GM18507 (cell line): Measurements from ENCODE around the gene ITGBL1.

Experiments used
- DNase-seq: peaks from one replicate; pipeline ENCODE4 v3.0.0; 2011; ENCODE audit warnings: low read depth; ENCODE audit not compliant: insufficient read length; ENCODE audit errors: extremely low spot score
- FAIRE-seq: peaks from 2 replicates; lab custom pipeline; 2011; peaks lifted over from hg19 to GRCh38; lab: Jason Lieb, UNC

The ITGBL1 gene

GRCh38 chr13:101449790-101450748, 2.4 kb upstream of the ITGBL1 start:
- FAIRE-seq (no peak), DNase-seq (no peak)

DNA sequence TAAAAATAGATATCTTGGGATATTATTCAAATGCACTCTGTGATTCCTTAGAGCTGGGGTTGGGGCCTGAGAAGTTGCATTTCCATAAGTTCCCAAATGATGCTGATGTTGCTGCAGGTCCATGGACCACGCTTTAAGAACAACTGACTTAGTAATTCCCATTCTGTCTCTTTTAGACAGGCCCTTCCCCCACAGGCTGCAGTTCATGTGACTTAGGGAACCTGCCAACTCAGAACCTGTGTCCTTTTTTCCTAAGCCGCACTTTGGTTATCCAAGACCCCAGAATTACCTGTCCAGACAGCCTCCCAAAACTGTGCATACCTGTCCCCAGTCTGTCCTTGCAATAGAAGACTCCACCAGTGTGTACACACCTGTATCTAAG, 1.7 kb upstream of the ITGBL1 start:
- FAIRE-seq: no peak
- no peak for DNase-seq

GRCh38 chr13:101451641-101452040, 834 bp upstream of the ITGBL1 start:
- DNase-seq (no peak), FAIRE-seq (no peak)

- no peak for DNase-seq
- no peak for FAIRE-seq
Observed at GRCh38 chr13:101453784-101454201, 1.3 kb downstream of the ITGBL1 start.

DNA sequence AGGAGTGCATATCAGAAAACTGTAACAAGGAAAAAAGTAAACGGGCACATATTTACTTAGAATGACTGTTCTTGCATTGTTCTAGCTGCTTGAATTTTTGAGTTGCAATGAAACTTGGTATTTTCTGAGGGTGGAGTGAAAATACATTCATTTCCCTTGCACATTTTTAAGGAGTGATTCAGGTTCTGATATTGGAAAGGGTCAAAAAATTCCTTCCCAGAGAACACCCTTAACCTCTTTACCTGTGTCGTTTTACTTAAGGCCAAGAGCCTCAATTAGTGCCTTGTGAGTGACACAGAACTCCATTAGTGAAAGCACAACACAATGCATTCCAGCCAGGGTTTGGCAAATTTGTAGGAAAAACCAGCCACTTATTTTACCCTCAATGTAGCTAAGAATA, 2.3 kb downstream of the ITGBL1 start:
- DNase-seq (no peak), FAIRE-seq (no peak)

- no peak for FAIRE-seq
- DNase-seq: no peak
Observed at GRCh38 chr13:101455863-101456262, 3.4 kb downstream of the ITGBL1 start.

GRCh38 chr13:101457176-101457575, 4.7 kb downstream of the ITGBL1 start:
- DNase-seq (no peak), FAIRE-seq (no peak)

- FAIRE-seq: no peak
- DNase-seq: no peak
Observed at GRCh38 chr13:101465877-101466276, 13.4 kb downstream of the ITGBL1 start.

- DNase-seq (no peak), FAIRE-seq (no peak)
Observed at GRCh38 chr13:101467415-101467814, 14.9 kb downstream of the ITGBL1 start.

- DNase-seq (no peak), FAIRE-seq (no peak)
Observed at GRCh38 chr13:101473458-101473857, 21.0 kb downstream of the ITGBL1 start.

DNA sequence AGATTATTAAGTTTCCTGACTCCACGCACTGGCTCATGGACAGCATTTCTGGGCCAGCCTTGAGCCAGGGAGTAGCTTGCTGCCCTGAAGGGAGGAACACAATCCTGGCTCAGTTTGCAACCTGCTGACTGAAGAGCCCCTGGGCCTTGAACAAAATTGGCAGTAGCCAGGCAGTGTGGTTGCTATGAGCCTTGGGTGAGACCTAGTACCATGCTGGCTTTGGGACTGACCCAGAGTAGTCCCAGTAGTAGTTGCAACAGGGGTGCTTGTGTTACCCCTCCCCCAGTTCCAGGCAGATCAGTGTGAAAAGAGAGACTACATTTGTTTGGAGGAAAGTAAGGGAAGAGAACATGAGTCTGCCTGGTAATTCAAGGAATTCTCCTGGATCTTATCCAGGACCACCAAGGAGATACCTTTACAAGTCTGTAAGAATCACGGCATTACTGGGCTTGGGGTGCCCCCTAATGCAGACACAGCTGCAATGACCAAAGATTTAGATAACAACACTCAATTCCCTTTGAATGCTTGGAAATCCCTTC, 22.0 kb downstream of the ITGBL1 start:
- no peak for DNase-seq
- no peak for FAIRE-seq

DNA sequence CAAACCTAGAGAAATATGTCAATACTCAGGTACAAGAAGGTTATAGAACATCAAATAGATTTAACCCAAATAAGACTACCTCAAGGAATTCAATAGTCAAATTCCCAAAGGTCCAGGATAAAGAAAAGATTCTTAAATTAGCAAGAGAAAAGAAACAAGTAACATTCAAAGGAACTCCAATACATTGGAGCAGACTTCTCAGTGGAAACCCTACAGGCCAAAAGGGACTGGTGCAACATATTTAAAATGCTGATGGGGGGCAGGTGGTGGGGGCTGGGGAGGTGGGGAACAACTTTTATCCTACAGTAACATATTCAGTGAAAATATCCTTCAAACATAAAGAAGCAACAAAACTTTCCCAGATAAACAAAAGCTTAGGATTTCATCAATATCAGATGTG, 23.1 kb downstream of the ITGBL1 start:
- FAIRE-seq (no peak), DNase-seq (no peak)

DNA sequence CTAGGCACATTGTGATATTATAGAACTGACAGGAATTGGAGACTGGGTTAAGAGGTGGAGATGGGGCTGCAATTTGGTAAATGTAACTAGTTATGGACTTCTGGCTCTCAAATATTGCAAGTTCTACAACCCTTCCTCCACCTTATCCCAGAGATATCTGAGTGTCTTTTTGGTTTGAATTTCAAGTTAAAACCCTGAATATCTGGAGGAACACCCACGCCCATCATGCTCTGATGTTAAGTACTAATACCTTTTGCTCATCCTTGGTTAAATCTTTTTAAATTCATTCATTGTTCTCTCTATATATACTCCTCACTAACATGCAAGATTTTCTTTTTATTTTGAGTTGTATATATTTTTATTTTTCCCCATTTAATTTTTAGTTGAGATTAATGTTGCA, 28.9 kb downstream of the ITGBL1 start:
- DNase-seq (no peak), FAIRE-seq (no peak)

GRCh38 chr13:101486708-101487437, 34.4 kb downstream of the ITGBL1 start:
- FAIRE-seq (no peak), DNase-seq (no peak)

DNA sequence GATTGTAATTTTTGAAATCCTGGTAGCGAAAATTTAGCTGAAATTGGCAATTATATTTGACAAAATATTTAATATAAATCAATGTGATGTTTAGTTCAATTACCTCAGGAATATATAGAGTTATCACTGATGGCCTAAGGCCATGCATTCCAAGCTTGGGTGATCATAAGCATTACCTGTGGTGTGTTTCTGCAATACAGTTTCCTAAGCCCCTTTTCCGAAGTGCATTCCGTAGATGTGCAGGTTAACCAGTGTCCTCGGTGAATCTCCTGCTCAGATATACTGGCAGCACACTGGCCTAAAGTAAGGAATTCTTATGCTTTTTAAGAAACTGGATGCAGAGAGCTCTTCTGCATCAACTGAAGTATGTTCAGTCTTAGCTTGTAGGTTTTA, 35.0 kb downstream of the ITGBL1 start:
- DNase-seq (no peak), FAIRE-seq (no peak)

- FAIRE-seq: no peak
Observed at GRCh38 chr13:101488734-101489133, 36.3 kb downstream of the ITGBL1 start.

DNA sequence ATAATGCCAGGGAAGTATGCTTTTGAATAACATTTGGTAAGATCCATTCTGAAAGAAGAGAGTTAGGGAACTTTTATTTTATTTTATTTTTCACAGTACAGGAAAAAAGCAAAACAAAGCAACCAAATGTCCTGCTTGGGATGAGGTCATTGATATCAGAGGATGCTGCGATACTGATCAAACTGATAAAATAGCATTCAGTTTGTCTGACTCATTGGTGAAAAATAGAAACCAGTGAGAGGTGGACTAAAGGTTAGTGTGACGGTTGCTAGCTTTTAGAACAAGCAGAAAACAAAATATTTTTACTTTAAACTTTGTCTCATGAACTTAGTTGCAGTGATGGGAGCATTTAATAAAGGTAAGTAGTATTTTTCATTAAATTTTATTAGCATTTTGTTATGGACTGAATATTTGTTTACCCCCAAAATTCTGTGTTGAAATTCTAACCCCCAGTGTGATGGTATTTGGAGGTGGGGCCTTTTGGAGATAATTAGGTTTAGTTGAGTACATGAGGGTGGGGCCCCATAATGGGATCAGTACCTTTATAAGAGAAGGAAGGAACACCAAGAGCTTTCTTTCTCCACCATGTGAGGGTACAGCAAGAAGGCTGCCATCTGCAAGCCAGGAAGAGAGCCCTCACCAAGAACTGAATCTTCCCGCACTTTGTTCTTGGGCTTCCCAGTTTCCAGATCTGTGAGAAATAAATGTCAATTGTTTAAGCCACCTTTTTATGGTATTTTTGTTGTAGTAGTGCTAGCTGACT, 37.3 kb downstream of the ITGBL1 start:
- DNase-seq (no peak), FAIRE-seq (no peak)

More at GRCh38 chr13:101488734-101489133, 36.3 kb downstream of the ITGBL1 start:
- DNase-seq: no peak

DNA sequence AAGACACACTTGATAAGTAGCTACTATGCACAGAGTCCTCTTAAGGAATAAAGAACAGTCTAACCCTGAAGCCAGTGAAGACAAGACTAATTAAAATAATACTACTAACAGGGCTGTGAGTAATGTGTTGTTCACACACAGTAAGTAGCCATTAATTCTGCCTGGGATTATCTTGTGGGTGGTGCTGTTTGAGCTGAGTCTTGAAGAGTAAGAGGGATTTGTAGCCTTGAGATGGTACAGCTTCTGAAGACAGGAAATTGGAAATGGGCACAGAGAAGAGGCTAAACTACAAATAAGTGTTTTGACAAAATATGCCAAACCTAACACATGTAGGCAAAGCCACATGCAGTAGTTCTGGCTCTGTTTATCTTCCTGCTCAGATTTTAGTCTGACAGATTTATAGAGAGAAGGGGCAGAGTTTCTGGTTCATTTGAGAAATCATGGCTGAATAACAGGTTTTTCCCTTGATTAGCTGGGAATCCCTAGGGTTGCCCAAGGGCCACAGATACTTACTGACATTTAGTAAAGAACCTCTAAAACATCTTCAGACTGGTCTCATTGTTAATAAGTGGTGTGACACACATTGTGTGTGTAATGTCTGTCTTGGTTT, 38.0 kb downstream of the ITGBL1 start:
- DNase-seq: no peak
- no peak for FAIRE-seq

GRCh38 chr13:101492251-101492910, 39.9 kb downstream of the ITGBL1 start:
- no peak for DNase-seq
- FAIRE-seq: no peak
